ENCODE results near the gene CDH24. TPM values are rescaled to one million over a fixed set of nuclear protein-coding genes. Genes with fewer than 3 reads are reported as not detected.

The CDH24 gene
- total and polyA plus RNA-seq, 2 of the 13 experiments (the other 11 are each of a cell fraction or from before 2014, with no cell fraction given) = 0.69 to 0.99 TPM

DNA sequence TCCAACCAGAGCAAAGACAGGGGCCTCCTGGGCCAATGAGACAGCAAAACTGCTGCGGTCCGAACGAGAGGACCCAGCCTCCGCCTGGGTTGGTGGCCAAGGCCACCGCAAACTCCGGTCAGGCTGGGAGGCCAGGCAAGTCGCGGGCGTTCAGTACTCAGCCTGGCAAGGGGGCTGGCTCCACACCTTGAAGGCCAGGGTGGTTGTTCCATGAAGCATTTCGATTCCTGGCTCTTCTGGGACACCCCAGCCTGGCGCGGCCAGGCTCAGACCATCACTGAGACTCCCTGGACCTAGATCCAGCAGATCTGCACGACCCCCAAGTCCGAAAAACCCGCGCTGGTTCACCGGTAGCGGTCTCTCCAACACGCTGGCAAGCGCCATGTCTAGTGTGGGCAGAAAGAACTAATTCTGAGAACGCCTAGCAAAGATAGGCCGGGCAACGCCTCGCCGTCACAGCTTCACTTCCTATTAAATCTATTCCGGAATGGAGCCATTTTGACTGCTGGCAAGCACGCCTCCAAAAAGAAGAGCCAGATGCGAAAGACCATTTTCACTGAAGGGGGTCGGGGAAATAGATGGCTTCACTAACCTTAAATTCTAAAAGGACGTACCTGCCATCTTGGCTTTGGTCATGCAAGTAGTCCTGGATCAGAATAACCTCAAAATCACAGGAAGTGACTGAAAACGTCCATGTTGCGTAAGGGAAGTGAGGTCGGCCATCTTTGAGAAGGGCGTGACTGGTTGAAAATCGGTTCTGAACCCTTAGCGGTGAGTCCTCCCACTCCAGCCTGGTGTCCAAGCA is 22.6 kb downstream of the CDH24 start, which contains the start of gene PSMB5 (continued):
- TF ChIP-seq, protein P1, sequence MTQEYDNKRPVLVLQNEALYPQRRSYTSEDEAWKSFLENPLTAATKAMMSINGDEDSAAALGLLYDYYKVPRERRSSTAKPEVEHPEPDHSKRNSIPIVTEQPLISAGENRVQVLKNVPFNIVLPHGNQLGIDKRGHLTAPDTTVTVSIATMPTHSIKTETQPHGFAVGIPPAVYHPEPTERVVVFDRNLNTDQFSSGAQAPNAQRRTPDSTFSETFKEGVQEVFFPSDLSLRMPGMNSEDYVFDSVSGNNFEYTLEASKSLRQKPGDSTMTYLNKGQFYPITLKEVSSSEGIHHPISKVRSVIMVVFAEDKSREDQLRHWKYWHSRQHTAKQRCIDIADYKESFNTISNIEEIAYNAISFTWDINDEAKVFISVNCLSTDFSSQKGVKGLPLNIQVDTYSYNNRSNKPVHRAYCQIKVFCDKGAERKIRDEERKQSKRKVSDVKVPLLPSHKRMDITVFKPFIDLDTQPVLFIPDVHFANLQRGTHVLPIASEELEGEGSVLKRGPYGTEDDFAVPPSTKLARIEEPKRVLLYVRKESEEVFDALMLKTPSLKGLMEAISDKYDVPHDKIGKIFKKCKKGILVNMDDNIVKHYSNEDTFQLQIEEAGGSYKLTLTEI (CRISPR knock-in tag; conservative IDR thresholded peaks at IDR 0.05) = no peak
- TF ChIP-seq ZNF7 (CRISPR knock-in tag; IDR thresholded peaks at IDR 0.05) (no peak), NFE2L1 (CRISPR knock-in tag; IDR thresholded peaks at IDR 0.05; ENCODE audit: borderline replicate concordance) (peak; percentile 99), ZNF101 (CRISPR knock-in tag; IDR thresholded peaks at IDR 0.05; ENCODE audit: borderline replicate concordance, low read depth) (peak; percentile 95; the same call in 1 of the 2 replicates), RFX1 (IDR thresholded peaks at IDR 0.05) (peak; percentile 88), NFRKB (IDR thresholded peaks at IDR 0.05) (peak; percentile 99), MED1 (CRISPR knock-in tag; IDR thresholded peaks at IDR 0.05) (peak; percentile 82), FOXM1 (CRISPR knock-in tag; IDR thresholded peaks at IDR 0.05) (no peak; the same call in 1 of the 2 replicates), ZNF879 (CRISPR knock-in tag; IDR thresholded peaks at IDR 0.05) (no peak; the same call in none of the 2 replicates), DNMT3B (CRISPR knock-in tag; conservative IDR thresholded peaks at IDR 0.05) (no peak; the same call in 1 of the 2 replicates), ZNF589 (CRISPR knock-in tag; conservative IDR thresholded peaks at IDR 0.05) (no peak; the same call in 1 of the 2 replicates), ZNF746 (CRISPR knock-in tag; IDR thresholded peaks at IDR 0.05) (peak; percentile 95; the same call in 1 of the 2 replicates), NPAS2 (CRISPR knock-in tag; IDR thresholded peaks at IDR 0.05; ENCODE audit: borderline replicate concordance) (no peak), ZNF24 (IDR thresholded peaks at IDR 0.05) (no peak; the same call in 1 of the 2 replicates)
- TF ChIP-seq, protein P2, sequence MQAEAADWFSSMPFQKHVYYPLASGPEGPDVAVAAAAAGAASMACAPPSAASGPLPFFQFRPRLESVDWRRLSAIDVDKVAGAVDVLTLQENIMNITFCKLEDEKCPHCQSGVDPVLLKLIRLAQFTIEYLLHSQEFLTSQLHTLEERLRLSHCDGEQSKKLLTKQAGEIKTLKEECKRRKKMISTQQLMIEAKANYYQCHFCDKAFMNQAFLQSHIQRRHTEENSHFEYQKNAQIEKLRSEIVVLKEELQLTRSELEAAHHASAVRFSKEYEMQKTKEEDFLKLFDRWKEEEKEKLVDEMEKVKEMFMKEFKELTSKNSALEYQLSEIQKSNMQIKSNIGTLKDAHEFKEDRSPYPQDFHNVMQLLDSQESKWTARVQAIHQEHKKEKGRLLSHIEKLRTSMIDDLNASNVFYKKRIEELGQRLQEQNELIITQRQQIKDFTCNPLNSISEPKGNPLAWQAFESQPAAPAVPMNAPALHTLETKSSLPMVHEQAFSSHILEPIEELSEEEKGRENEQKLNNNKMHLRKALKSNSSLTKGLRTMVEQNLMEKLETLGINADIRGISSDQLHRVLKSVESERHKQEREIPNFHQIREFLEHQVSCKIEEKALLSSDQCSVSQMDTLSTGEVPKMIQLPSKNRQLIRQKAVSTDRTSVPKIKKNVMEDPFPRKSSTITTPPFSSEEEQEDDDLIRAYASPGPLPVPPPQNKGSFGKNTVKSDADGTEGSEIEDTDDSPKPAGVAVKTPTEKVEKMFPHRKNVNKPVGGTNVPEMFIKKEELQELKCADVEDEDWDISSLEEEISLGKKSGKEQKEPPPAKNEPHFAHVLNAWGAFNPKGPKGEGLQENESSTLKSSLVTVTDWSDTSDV (CRISPR knock-in tag; IDR thresholded peaks at IDR 0.05) = peak; percentile 99
- TF ChIP-seq, protein P3, sequence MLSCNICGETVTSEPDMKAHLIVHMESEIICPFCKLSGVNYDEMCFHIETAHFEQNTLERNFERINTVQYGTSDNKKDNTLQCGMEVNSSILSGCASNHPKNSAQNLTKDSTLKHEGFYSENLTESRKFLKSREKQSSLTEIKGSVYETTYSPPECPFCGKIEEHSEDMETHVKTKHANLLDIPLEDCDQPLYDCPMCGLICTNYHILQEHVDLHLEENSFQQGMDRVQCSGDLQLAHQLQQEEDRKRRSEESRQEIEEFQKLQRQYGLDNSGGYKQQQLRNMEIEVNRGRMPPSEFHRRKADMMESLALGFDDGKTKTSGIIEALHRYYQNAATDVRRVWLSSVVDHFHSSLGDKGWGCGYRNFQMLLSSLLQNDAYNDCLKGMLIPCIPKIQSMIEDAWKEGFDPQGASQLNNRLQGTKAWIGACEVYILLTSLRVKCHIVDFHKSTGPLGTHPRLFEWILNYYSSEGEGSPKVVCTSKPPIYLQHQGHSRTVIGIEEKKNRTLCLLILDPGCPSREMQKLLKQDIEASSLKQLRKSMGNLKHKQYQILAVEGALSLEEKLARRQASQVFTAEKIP (CRISPR knock-in tag; IDR thresholded peaks at IDR 0.05; ENCODE audit: borderline replicate concordance) = no peak
- TF ChIP-seq, protein P4, sequence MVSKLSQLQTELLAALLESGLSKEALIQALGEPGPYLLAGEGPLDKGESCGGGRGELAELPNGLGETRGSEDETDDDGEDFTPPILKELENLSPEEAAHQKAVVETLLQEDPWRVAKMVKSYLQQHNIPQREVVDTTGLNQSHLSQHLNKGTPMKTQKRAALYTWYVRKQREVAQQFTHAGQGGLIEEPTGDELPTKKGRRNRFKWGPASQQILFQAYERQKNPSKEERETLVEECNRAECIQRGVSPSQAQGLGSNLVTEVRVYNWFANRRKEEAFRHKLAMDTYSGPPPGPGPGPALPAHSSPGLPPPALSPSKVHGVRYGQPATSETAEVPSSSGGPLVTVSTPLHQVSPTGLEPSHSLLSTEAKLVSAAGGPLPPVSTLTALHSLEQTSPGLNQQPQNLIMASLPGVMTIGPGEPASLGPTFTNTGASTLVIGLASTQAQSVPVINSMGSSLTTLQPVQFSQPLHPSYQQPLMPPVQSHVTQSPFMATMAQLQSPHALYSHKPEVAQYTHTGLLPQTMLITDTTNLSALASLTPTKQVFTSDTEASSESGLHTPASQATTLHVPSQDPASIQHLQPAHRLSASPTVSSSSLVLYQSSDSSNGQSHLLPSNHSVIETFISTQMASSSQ (IDR thresholded peaks at IDR 0.05; ENCODE audit: low read depth) = peak; percentile 12; the same call in 1 of the 2 replicates
- TF ChIP-seq, protein P4 (CRISPR knock-in tag; IDR thresholded peaks at IDR 0.05; ENCODE audit: borderline replicate concordance) = peak; percentile 83; the same call in 1 of the 2 replicates
- TF ChIP-seq, protein P5, sequence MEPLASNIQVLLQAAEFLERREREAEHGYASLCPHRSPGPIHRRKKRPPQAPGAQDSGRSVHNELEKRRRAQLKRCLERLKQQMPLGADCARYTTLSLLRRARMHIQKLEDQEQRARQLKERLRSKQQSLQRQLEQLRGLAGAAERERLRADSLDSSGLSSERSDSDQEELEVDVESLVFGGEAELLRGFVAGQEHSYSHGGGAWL (CRISPR knock-in tag; IDR thresholded peaks at IDR 0.05) = peak; percentile 93
